Neuron (in vitro differentiated cells): ENCODE results near the gene FHOD3.

Experiments
- H2AFZ ChIP-seq: one replicate; pipeline ENCODE4 v1.6.1; 2013; ENCODE audit warnings: low read depth, mild to moderate bottlenecking, inconsistent platforms, low read length, moderate library complexity
- H3K27me3 ChIP-seq: one replicate; pipeline ENCODE4 v1.6.1; 2013; ENCODE audit warnings: low read length; ENCODE audit not compliant: insufficient read depth
- H3K36me3 ChIP-seq: one replicate; pipeline ENCODE4 v1.6.1; 2013; ENCODE audit warnings: low read length; ENCODE audit not compliant: insufficient read depth
- H3K4me1 ChIP-seq: one replicate; pipeline ENCODE4 v1.6.1; 2013; ENCODE audit warnings: low read length; ENCODE audit not compliant: insufficient read depth
- H3K4me3 ChIP-seq: 2 replicates; pipeline ENCODE4 v1.5.1; 2013; ENCODE audit warnings: mild to moderate bottlenecking, low read length, moderate library complexity
- H3K9me3 ChIP-seq: one replicate; pipeline ENCODE4 v1.6.1; 2013; ENCODE audit warnings: low read length

The FHOD3 gene

DNA sequence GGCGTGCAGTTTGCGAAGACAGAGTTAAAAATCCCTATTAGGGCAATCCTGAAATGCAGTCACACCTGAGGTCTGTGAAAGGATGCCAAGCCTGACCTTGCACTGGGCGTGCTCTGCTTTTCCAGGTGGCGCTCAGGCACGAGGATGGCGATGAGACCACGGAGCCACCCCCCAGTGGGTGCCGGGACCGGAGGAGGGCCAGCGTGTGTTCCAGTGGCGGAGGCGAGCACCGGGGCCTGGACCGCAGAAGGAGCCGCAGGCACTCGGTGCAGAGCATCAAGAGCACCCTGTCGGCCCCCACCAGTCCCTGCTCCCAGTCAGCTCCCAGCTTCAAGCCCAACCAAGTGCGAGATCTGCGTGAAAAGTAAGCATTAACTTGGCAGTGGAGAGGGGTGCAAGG, 327.9 kb downstream of the FHOD3 start:
- peaks cover 2% of the 10 kb centered on the region for H3K9me3 ChIP-seq

DNA sequence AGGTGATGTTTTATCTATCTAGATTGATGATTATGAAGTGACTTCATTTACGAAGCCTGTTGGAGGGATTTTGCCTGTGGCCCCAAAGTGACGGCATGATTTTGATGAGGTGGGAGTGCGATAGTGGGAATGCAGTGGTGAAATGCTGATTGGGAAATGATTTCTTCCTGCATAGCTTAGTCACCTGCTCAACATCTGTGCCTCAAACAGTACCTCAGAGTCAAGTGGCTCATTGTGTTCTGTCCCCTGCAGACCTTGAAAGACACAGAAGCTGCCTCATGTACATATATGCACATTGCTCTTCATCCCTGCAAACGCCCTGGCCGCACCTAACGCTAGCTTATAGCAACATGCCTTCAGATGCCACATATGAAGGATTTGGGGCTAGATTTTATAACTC, 330.1 kb downstream of the FHOD3 start:
- H3K4me1 ChIP-seq: no peaks in the 10 kb centered on the region
- no peaks in the 10 kb centered on the region for H3K27me3 ChIP-seq
- H3K4me3 ChIP-seq: no peak overlapping the region
- H3K9me3 ChIP-seq: peaks cover 2% of the 10 kb centered on the region
- no peak overlapping the region for H2AFZ ChIP-seq
- H3K36me3 ChIP-seq: peaks cover 25% of the 10 kb centered on the region

More for the DNA sequence above, 327.9 kb downstream of the FHOD3 start:
- H3K4me3 ChIP-seq: no peak overlapping the region
- no peaks in the 10 kb centered on the region for H3K27me3 ChIP-seq
- no peaks in the 10 kb centered on the region for H3K4me1 ChIP-seq
- H2AFZ ChIP-seq: no peak overlapping the region
- peaks cover 22% of the 10 kb centered on the region for H3K36me3 ChIP-seq

DNA sequence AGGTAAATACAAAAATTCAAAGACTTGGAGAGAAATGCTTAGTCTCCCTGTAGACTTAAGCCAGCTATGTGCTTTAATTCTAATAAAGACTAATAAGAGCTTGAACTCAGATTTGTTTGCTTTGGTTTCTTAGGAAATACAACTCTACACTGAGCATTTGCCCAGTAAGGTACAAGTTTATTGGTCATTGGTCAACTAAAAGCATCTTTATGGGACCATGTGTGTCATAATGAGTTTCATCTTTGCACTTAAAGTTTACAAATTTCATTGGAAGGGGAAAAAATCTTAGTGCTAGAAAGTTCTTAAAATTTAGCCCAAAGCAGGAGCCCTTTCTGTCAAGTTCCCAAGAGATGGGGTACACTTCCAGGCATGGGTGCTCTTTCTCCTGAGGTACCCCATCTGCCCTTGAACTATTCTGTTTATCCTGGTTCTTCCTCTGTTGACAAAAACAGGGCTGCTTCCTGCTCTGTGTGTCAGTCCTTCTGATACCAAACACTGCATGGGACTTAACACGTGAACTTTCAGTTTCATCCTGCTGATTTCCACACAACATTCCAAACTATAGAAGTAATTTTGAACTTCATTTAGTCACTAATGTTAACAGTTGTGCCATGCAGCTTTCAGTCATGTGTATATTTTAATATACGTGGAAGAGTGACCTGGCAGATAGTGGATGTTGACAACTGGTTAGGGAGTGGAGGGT, 331.1 kb downstream of the FHOD3 start:
- Histone ChIP-seq H3K4me1 (no peaks in the 10 kb centered on the region), H3K36me3 (peaks cover 25% of the 10 kb centered on the region), H3K27me3 (no peaks in the 10 kb centered on the region), H3K9me3 (peaks cover 2% of the 10 kb centered on the region), H2AFZ (no peak overlapping the region), H3K4me3 (no peak overlapping the region)

DNA sequence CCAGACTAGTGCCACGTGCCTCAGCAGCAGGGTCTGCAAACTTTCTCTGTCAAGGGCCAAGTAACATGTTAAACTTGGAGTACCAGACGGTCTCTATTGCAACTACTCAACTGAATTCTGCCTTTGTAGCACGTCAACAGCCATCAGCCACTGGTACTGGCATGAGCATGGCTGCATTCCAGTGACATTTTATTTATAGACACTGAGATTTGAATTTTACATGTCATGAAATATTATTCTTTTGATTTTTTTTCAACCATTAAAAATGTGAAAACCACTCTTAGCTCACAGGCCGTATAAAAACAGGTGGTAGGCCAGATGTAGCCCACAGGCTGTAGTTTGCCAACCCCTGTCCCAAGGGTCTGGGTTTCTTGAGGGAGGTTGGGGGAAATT, 331.6 kb downstream of the FHOD3 start:
- H3K9me3 ChIP-seq: peaks cover 2% of the 10 kb centered on the region
- H3K27me3 ChIP-seq: no peaks in the 10 kb centered on the region
- H3K4me3 ChIP-seq: no peak overlapping the region
- peaks cover 25% of the 10 kb centered on the region for H3K36me3 ChIP-seq
- H2AFZ ChIP-seq: no peak overlapping the region
- H3K4me1 ChIP-seq: no peaks in the 10 kb centered on the region

DNA sequence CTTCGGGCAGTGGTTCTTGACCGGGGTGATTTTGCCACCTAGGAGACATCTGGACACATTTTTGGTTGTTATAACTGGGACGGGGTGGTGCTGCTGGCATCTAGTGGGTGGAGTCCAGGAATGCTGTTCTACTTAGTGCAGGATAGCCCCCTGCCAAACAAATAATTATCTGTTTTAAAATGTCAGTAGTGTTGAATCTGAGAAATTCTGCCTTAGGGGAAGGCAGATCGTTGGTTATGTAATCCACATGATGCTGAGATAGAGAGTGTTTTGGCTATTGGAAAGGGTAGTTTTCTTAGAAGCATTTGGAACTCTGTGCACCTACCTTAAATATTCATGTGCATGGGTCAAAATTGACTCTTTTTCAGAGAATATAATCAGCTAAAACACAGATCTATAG, 332.3 kb downstream of the FHOD3 start:
- peaks cover 2% of the 10 kb centered on the region for H3K9me3 ChIP-seq
- H3K4me1 ChIP-seq: peaks cover 4% of the 10 kb centered on the region
- peaks cover 25% of the 10 kb centered on the region for H3K36me3 ChIP-seq
- H3K4me3 ChIP-seq: no peak overlapping the region
- no peak overlapping the region for H2AFZ ChIP-seq
- no peaks in the 10 kb centered on the region for H3K27me3 ChIP-seq

DNA sequence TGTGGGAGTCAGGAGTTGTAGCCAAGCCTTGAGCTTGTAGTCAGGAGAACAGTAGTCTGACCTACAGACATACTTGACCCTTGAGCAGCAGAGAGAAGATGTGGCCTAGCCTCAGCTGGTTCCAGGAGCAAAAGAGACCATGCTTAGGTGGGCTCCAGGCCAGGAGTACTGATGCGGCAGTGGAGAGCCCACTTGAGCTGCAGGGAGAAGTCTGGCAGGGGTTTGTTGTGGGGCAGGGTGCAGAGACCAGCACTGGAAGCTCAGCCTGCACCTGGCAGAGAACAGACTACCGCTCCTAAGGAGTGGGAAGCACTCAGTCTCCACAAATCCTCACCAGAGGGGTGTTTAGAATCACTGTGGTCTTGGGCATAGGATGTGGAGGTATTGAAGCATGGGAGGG, 333.4 kb downstream of the FHOD3 start:
- H3K9me3 ChIP-seq: no peaks in the 10 kb centered on the region
- H3K27me3 ChIP-seq: no peaks in the 10 kb centered on the region
- no peak overlapping the region for H2AFZ ChIP-seq
- no peak overlapping the region for H3K4me3 ChIP-seq
- peaks cover 20% of the 10 kb centered on the region for H3K36me3 ChIP-seq
- peaks cover 7% of the 10 kb centered on the region for H3K4me1 ChIP-seq

DNA sequence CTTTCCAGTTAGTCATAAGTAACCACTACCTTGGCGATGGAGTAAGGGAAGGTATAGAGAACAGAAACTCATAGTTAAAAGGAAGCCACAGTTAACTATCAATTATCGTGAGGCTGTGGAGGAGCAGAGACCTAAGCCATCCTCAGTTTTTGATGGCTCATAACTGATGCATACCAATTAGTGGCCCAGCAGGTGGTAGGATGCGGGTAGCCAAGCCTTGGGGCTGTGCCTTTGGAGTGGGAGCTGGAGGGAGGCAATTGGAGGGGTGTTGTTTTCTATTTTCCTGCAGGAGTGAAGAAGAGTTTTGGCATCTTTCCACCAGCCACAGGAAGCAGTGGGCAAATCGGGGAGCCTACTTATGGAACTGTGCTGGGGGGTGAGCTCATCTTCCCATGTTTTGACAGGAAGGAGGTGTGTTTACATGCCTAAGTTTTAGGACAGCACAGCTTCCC, 336.5 kb downstream of the FHOD3 start:
- Histone ChIP-seq H3K4me3 (no peak overlapping the region), H3K27me3 (no peaks in the 10 kb centered on the region), H3K9me3 (no peaks in the 10 kb centered on the region), H3K4me1 (peaks cover 7% of the 10 kb centered on the region), H2AFZ (no peak overlapping the region), H3K36me3 (peaks cover 3% of the 10 kb centered on the region)

DNA sequence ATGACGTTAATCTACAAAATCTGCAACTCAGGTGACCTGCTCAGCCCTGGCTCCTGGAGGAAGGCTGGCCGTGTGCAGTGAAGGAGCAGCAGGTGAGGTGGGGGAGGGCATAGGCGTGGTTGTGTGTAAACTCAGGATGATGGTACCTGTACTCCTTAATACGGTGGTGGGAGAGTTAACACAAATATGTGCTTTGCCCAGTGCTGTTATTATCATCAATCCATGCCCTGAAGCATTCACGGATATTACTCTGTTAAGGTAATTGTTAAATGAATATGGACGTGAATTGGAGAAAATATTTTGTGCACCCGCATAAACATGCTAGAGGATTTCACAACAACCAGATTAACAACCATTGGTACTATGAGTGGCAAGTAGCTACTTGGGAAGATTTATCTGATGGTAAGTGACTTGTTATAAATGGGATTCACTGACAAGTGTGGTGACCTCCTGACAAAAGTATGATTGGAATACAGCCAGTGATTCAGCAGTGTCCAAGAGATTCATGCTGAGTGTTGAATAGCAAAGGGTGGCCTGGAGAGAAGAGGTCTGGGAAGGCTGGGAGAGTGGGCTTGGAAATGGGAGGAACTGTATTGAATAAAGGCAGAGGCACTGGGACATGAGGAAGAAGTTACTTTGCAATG, 337.2 kb downstream of the FHOD3 start:
- Histone ChIP-seq H3K4me1 (peaks cover 7% of the 10 kb centered on the region), H3K36me3 (peaks cover 3% of the 10 kb centered on the region), H3K4me3 (no peak overlapping the region), H3K27me3 (no peaks in the 10 kb centered on the region), H3K9me3 (no peaks in the 10 kb centered on the region), H2AFZ (no peak overlapping the region)

DNA sequence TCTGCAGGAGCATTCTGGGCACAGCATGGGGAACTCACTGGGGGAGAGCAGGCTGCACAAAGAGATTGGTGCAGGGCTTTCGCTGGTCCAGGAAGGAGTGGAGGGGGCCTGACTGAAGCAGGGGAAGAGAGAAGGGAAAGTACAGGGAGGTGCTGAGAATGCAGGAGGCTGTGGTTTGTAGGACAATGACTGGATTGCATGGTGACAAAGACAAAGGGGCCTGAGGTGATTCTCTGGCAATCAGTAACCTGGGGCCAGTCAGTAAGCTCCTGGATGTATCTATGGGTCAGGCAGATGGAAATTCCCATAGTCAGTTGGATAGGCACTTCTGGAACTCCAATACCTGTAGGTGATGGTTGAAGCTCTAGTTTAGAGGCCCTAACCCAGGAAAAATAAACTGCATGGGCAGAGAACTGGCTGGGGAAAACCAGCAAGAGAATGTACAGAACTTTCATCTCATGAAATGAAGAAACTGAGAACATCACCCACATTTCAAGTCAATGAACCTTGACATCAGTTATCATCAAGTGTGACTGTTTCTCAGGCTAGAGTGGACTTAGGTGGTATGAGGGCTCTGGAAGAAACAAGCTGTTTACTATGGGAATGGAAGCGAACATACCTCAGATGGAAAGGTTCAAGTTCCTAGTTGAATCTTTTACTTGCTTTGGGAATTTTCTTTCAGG, 338.0 kb downstream of the FHOD3 start:
- Histone ChIP-seq H3K9me3 (no peaks in the 10 kb centered on the region), H3K4me3 (no peak overlapping the region), H3K27me3 (no peaks in the 10 kb centered on the region), H3K4me1 (peaks cover 7% of the 10 kb centered on the region), H2AFZ (no peak overlapping the region), H3K36me3 (peaks cover 3% of the 10 kb centered on the region)

DNA sequence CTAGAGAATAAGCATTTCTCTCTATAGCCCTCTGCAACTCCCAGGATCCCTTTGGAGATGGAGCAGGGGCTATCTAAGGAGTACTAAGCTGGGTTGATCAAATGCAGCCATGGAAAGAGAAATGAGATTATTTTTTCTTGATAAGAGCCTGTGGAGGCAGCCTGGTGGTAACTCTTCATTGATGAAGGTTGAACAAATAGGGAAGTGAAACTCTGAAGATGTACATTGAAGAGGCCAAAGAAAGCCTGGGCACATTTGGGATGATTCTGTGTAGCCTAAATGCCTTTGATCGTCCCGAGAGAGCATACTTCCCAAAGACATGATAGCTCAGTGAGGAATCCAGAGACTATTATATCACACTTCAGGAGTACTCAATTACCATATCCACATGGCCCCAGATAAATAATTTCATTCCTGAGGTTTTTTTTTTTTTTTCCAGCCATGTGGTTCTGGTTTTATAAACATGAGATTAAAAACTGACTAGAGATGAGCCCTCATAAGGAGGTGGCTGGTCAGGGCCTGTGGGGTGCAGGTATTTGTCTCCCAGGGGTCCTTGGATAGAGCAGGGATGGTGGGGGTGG, 338.8 kb downstream of the FHOD3 start:
- H3K9me3 ChIP-seq: no peaks in the 10 kb centered on the region
- H3K36me3 ChIP-seq: peaks cover 3% of the 10 kb centered on the region
- H3K4me3 ChIP-seq: no peak overlapping the region
- H2AFZ ChIP-seq: no peak overlapping the region
- H3K4me1 ChIP-seq: peaks cover 7% of the 10 kb centered on the region
- H3K27me3 ChIP-seq: no peaks in the 10 kb centered on the region

DNA sequence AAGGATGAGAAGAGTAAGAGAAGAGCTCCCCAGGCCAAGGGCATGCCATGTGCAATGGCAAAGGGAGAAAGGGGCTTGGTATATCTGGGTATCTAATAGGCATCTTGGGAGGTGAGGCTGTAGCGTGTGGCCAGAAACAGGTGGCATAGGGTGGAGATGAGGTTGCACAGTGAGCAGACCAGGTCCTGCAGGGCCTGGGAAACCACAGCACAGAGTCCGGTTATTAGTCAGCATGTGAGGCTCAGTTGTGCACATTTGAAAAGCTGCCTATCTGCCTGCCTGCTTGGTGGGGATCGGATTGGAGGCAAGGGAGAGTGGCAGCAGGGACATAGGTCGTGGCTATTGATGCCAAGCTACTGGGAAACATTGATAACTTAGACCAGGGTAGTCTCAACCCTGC, 340.7 kb downstream of the FHOD3 start:
- Histone ChIP-seq H3K4me3 (no peak overlapping the region), H3K4me1 (peaks cover 7% of the 10 kb centered on the region), H3K36me3 (no peaks in the 10 kb centered on the region), H3K9me3 (no peaks in the 10 kb centered on the region), H2AFZ (no peak overlapping the region), H3K27me3 (no peaks in the 10 kb centered on the region)

DNA sequence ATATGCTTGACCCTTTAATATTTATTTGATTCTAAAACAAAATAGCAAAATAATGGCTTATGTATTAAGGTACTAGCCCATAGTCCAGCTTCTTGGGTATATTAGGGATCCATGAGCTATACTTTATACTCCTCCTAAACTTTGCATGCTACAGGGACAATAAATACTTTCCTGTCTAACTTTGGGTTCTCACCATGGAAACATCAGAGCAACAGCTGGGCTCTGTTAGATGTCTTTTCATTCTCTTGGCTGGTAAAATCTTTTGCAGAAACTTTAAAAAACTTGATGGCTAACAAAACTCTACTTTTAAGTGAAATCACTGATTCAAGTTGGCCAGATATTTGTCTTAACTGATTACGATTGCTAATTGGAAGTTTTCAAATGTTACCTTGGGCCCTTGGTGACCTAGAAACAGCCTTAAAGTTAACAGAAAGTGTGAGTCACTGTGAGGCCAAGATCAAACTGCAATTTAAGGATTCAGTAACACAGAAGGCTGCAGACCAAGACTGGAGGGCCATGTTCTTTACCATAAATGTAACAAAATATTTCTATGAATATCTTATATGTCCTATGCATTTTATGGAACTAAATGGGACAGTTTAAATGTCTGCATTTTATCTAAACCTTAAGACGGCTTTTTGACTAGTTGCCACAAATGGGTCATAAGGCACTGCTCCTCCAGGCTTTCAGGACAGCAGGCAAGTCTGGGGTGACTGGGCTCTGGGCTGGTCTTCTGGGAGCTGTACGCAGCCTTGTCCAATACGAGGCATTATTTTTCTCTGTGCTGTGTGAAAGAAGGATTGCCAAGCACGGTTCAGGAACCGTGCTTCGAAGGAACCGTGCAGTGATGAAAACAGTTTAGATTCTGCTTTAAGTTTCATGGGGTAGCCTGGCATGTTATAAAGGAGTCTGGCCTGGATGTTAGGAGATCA, 342.8 kb downstream of the FHOD3 start:
- Histone ChIP-seq H3K4me1 (no peaks in the 10 kb centered on the region), H2AFZ (no peak overlapping the region), H3K27me3 (no peaks in the 10 kb centered on the region), H3K4me3 (no peak overlapping the region), H3K9me3 (no peaks in the 10 kb centered on the region), H3K36me3 (no peaks in the 10 kb centered on the region)
